H9 (cell line): Measurements from ENCODE around the gene TBC1D9. TPM values are rescaled to one million over a fixed set of nuclear protein-coding genes. Genes with fewer than 3 reads are reported as not detected.

Source experiments
- DNase-seq: peaks from one replicate; pipeline ENCODE4 v3.0.0-alpha.2; 2017
- H2AFZ ChIP-seq: one replicate; pipeline ENCODE4 v1.6.1; 2013; ENCODE audit warnings: mild to moderate bottlenecking, low read length, control low read depth, moderate library complexity
- H2AK5ac ChIP-seq: 2 replicates; pipeline ENCODE4 v1.6.1; 2013; ENCODE audit warnings: low read length, control low read depth, mixed read lengths; ENCODE audit not compliant: insufficient read length
- H2BK120ac ChIP-seq: one replicate; pipeline ENCODE4 v1.6.1; 2013; ENCODE audit warnings: low read depth, mild to moderate bottlenecking, low read length, control low read depth, inconsistent platforms; ENCODE audit not compliant: poor library complexity, severe bottlenecking
- H2BK12ac ChIP-seq: 2 replicates; pipeline ENCODE4 v1.6.1; 2013; ENCODE audit warnings: low read length, control low read depth, mixed read lengths, low read depth; ENCODE audit not compliant: insufficient read length
- H2BK15ac ChIP-seq: 2 replicates; pipeline ENCODE4 v1.6.1; 2013; ENCODE audit warnings: low read depth, low read length, control low read depth
- H2BK20ac ChIP-seq: one replicate; pipeline ENCODE4 v1.6.1; 2013; ENCODE audit warnings: low read depth, mild to moderate bottlenecking, low read length, control low read depth, inconsistent platforms; ENCODE audit not compliant: poor library complexity, severe bottlenecking
- H2BK5ac ChIP-seq: 2 replicates; pipeline ENCODE4 v1.6.1; 2013; ENCODE audit warnings: low read length, control low read depth, mixed read lengths; ENCODE audit not compliant: insufficient read length
- H3K14ac ChIP-seq: 2 replicates; pipeline ENCODE4 v1.6.1; 2013; ENCODE audit warnings: low read length, control low read depth; ENCODE audit not compliant: insufficient read depth
- H3K18ac ChIP-seq: 2 replicates; pipeline ENCODE4 v1.6.1; 2013; ENCODE audit warnings: low read depth, mild to moderate bottlenecking, mixed read lengths, low read length, control low read depth; ENCODE audit not compliant: insufficient read length
- H3K23ac ChIP-seq: 2 replicates; pipeline ENCODE4 v1.6.1; 2013; ENCODE audit warnings: low read length, control low read depth, mixed read lengths, low read depth; ENCODE audit not compliant: insufficient read length
- H3K23me2 ChIP-seq: 2 replicates; pipeline ENCODE4 v1.6.1; 2013; ENCODE audit warnings: low read depth, mild to moderate bottlenecking, mixed read lengths, low read length, control low read depth; ENCODE audit not compliant: insufficient read length, poor library complexity, severe bottlenecking
- H3K27ac ChIP-seq: 2 replicates; pipeline ENCODE4 v1.5.1; 2013; ENCODE audit warnings: low read length, control low read depth, mixed read lengths, low read depth; ENCODE audit not compliant: insufficient read length
- H3K27me3 ChIP-seq: 2 replicates; pipeline ENCODE4 v1.6.1; 2013; ENCODE audit warnings: low read length, control low read depth, inconsistent platforms; ENCODE audit not compliant: insufficient read depth
- H3K4ac ChIP-seq: 2 replicates; pipeline ENCODE4 v1.6.1; 2013; ENCODE audit warnings: low read depth, mild to moderate bottlenecking, control low read depth, inconsistent platforms, low read length, moderate library complexity
- H3K4me1 ChIP-seq: 2 replicates; pipeline ENCODE4 v1.6.1; 2013; ENCODE audit warnings: low read length, control low read depth, inconsistent platforms; ENCODE audit not compliant: insufficient read depth
- H3K4me2 ChIP-seq: 2 replicates; pipeline ENCODE4 v1.6.1; 2013; ENCODE audit warnings: low read length, control low read depth, mixed read lengths; ENCODE audit not compliant: insufficient read length, insufficient read depth
- H3K56ac ChIP-seq: 2 replicates; pipeline ENCODE4 v1.6.1; 2013; ENCODE audit warnings: low read depth, mild to moderate bottlenecking, mixed read lengths, low read length, control low read depth; ENCODE audit not compliant: insufficient read length
- H3K79me1 ChIP-seq: 2 replicates; pipeline ENCODE4 v1.6.1; 2013; ENCODE audit warnings: low read depth, mild to moderate bottlenecking, moderate library complexity, low read length, control low read depth, inconsistent platforms; ENCODE audit not compliant: insufficient read depth, poor library complexity, severe bottlenecking
- H3K79me2 ChIP-seq: 2 replicates; pipeline ENCODE4 v1.6.1; 2013; ENCODE audit warnings: low read length, control low read depth, inconsistent platforms; ENCODE audit not compliant: insufficient read depth
- H3K9ac ChIP-seq: 2 replicates; pipeline ENCODE4 v1.6.1; 2013; ENCODE audit warnings: low read length, control low read depth, mixed read lengths; ENCODE audit not compliant: insufficient read length; ENCODE audit errors: extremely low read depth
- H3K9me3 ChIP-seq: one replicate; pipeline ENCODE4 v1.6.1; 2013; ENCODE audit warnings: low read depth, low read length, inconsistent platforms; ENCODE audit not compliant: control insufficient read depth
- H3T11ph ChIP-seq: one replicate; pipeline ENCODE4 v1.6.1; 2013; ENCODE audit warnings: mild to moderate bottlenecking, low read length, control low read depth, inconsistent platforms
- H4K20me1 ChIP-seq: one replicate; pipeline ENCODE4 v1.6.1; 2013; ENCODE audit not compliant: control insufficient read depth, insufficient read length, insufficient read depth
- H4K5ac ChIP-seq: 2 replicates; pipeline ENCODE4 v1.6.1; 2013; ENCODE audit warnings: low read depth, mild to moderate bottlenecking, mixed read lengths, low read length, control low read depth; ENCODE audit not compliant: insufficient read length
- H4K8ac ChIP-seq: replicated peaks from 2 replicates; pipeline ENCODE4 v1.6.1; 2013; ENCODE audit warnings: low read length, control low read depth, mixed read lengths, low read depth; ENCODE audit not compliant: insufficient read length
- H4K91ac ChIP-seq: 2 replicates; pipeline ENCODE4 v1.6.1; 2013; ENCODE audit warnings: low read depth, mild to moderate bottlenecking, moderate library complexity, mixed read lengths, low read length, control low read depth; ENCODE audit not compliant: insufficient read length
- H3K27ac Mint-ChIP-seq, 3 experiments: 2 replicates in 2 of 3; 3 replicates in 1 of 3; pipeline ENCODE4 v1.8.0; 2020 to 2021; ENCODE audit warnings: mixed read lengths in 3 of 3, mild to moderate bottlenecking in 1 of 3, moderate library complexity in 1 of 3
- H3K27me3 Mint-ChIP-seq: 2 replicates; pipeline ENCODE4 v1.8.0; 2021; ENCODE audit warnings: low read depth, mild to moderate bottlenecking, moderate library complexity, mixed read lengths
- H3K36me3 Mint-ChIP-seq, 3 experiments: 2 replicates in 2 of 3; 3 replicates in 1 of 3; pipeline ENCODE4 v1.8.0; 2020 to 2021; ENCODE audit warnings: low read depth in 3 of 3, mixed read lengths in 3 of 3; ENCODE audit not compliant: insufficient read depth in 1 of 3
- H3K4me1 Mint-ChIP-seq, 2 experiments: 2 replicates each; pipeline ENCODE4 v1.8.0; 2020; ENCODE audit warnings: mixed read lengths in 2 of 2
- H3K4me3 Mint-ChIP-seq, 2 experiments: 2 replicates in 1 of 2; 3 replicates in 1 of 2; pipeline ENCODE4 v1.8.0; 2020 to 2021; ENCODE audit warnings: mild to moderate bottlenecking in 2 of 2, mixed read lengths in 2 of 2, moderate library complexity in 1 of 2
- H3K9me3 Mint-ChIP-seq, 2 experiments: 2 replicates in 1 of 2; 3 replicates in 1 of 2; pipeline ENCODE4 v1.8.0; 2020; ENCODE audit warnings: mild to moderate bottlenecking in 2 of 2, mixed read lengths in 2 of 2, moderate library complexity in 1 of 2
- CTCF ChIP-seq: fragments of 200-600 bp; sonication (generic); conservative IDR thresholded peaks from 3 replicates; pipeline ENCODE4 v1.8.0; 2021; ENCODE audit warnings: antibody characterized with exemption, mild to moderate bottlenecking
- WGBS: extraction: QIAGEN DNeasy Blood & Tissue Kit; methylation state at CpG from one replicate; pipeline ENCODE4 v1.1.7; 2013; ENCODE audit warnings: missing lambda C conversion rate, low lambda C conversion rate, mixed read lengths; ENCODE audit not compliant: insufficient read length; ENCODE audit errors: extremely low coverage; 5-methylcytosine and 5-hydroxymethylcytosine counted together
- total RNA-seq: library from RNA; stranded (reverse); gene quantifications from 2 replicates; pipeline ENCODE4 v1.2.1, GENCODE V29; 2021

The TBC1D9 gene
- total RNA-seq, 1 experiment from 2014 or later: 0.63 TPM

- Histone ChIP-seq H2AK5ac (no peak overlapping the region), H2BK120ac (no peak overlapping the region), H3K4me2 (no peak overlapping the region), H3K14ac (no peak overlapping the region), H2BK20ac (no peak overlapping the region), H2BK15ac (no peak overlapping the region), H3T11ph (no peak overlapping the region), H4K20me1 (no peaks in the 10 kb centered on the region), H3K9me3 (no peaks in the 10 kb centered on the region), H3K56ac (no peak overlapping the region), H3K27me3 (peaks cover 31% of the 10 kb centered on the region), H3K23ac (no peak overlapping the region), H3K23me2 (peaks cover 4% of the 10 kb centered on the region), H3K79me1 (no peaks in the 10 kb centered on the region), H3K9ac (no peak overlapping the region), H3K79me2 (no peaks in the 10 kb centered on the region), H2BK12ac (no peak overlapping the region), H3K4ac (no peak overlapping the region), H4K8ac (no peak overlapping the region), H2AFZ (no peak overlapping the region), H3K4me1 (no peaks in the 10 kb centered on the region; the same call in 1 of the 2 replicates), H2BK5ac (no peak overlapping the region), H4K5ac (no peak overlapping the region), H4K91ac (no peak overlapping the region), H3K18ac (no peak overlapping the region), H3K27ac (no peak overlapping the region)
- H3K9me3 Mint-ChIP-seq: no peaks in the 10 kb centered on the region; a peak in 1 of 5 replicates
- no peaks in the 10 kb centered on the region for H3K36me3 Mint-ChIP-seq
- H3K27ac Mint-ChIP-seq: no peak overlapping the region; a peak in 1 of 7 replicates
- no peak for DNase-seq
- peaks cover 16% of the 10 kb centered on the region in 2 experiments for H3K4me1 Mint-ChIP-seq
- WGBS: no CpG with 5 or more reads among the region's 3 CpGs
- peak overlapping the region; percentile 56 to 85 for H3K4me3 Mint-ChIP-seq
- TF ChIP-seq CTCF: no peak
- peaks cover 92% of the 10 kb centered on the region for H3K27me3 Mint-ChIP-seq
Measured at GRCh38 chr4:140757232-140757630, 1.0 kb upstream of the TBC1D9 start.
